ENCODE results near the gene CCNJL.

DNA sequence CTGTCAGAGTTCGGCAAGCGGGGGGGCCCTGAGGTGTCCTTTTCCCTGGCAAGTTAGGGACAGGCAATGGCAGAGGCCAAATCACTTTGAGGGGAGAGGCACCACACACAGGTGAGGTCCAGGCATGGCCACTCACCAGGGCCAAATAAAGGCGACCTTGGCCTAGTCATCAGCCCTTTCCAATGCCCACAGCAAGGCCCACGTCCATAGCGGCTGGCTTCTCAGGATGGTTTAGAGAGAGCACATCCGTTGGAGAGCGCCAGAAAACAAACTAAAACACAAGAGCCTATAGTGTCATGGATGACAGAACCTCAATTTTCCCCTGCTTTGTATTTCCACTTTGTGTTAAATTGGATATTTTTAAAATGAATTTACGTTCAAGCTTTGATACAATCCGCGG lies 7.0 kb downstream of the CCNJL start:
- TF ChIP-seq, protein P1, sequence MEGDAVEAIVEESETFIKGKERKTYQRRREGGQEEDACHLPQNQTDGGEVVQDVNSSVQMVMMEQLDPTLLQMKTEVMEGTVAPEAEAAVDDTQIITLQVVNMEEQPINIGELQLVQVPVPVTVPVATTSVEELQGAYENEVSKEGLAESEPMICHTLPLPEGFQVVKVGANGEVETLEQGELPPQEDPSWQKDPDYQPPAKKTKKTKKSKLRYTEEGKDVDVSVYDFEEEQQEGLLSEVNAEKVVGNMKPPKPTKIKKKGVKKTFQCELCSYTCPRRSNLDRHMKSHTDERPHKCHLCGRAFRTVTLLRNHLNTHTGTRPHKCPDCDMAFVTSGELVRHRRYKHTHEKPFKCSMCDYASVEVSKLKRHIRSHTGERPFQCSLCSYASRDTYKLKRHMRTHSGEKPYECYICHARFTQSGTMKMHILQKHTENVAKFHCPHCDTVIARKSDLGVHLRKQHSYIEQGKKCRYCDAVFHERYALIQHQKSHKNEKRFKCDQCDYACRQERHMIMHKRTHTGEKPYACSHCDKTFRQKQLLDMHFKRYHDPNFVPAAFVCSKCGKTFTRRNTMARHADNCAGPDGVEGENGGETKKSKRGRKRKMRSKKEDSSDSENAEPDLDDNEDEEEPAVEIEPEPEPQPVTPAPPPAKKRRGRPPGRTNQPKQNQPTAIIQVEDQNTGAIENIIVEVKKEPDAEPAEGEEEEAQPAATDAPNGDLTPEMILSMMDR (IDR thresholded peaks at IDR 0.05; ENCODE audit: low read depth, low read length, poor library complexity, severe bottlenecking) = no peak
- no peak for TF ChIP-seq EZH2phosphoT487 (IDR thresholded peaks at IDR 0.05; ENCODE audit: borderline replicate concordance, low read length)

Measured in DOHH2 (cell line).